NOMO-1 (cell line): ENCODE results near the gene ARHGAP10.
A peak's percentile ranks its signal among the peaks of the same experiment; 100 is the strongest.
"Not testable (repeated sequence)": the region's sequence is repeated elsewhere in the genome, so short reads cannot be mapped to it uniquely, and the experiment has no call there.

ENCODE experiments used
- DNase-seq, 2 experiments: peaks; one replicate each; lab custom pipeline; 2025; ENCODE audit not compliant: unreplicated experiment in 2 of 2; lab: John Stamatoyannopoulos, UW

Gene ARHGAP10

GRCh38 chr4:147791865-147792264 lies 60.0 kb downstream of the ARHGAP10 start:
- DNase-seq, result no peak

- no peak for DNase-seq
These were observed 61.9 kb downstream of the ARHGAP10 start for GRCh38 chr4:147793569-147794313.

GRCh38 chr4:147794314-147794680 lies 62.4 kb downstream of the ARHGAP10 start:
- no peak for DNase-seq

- no peak for DNase-seq
These were observed 63.0 kb downstream of the ARHGAP10 start for GRCh38 chr4:147794787-147795413.

GRCh38 chr4:147799057-147799456 lies 67.2 kb downstream of the ARHGAP10 start:
- DNase-seq, result not testable (repeated sequence)

- DNase-seq, result peak; percentile 66 to 89
These were observed 68.2 kb downstream of the ARHGAP10 start for GRCh38 chr4:147799986-147800555.

- no peak for DNase-seq
These were observed 69.9 kb downstream of the ARHGAP10 start for GRCh38 chr4:147801820-147802219.

- no peak for DNase-seq
These were observed 70.5 kb downstream of the ARHGAP10 start for GRCh38 chr4:147802346-147802745.

- DNase-seq, result no peak
These were observed 74.1 kb downstream of the ARHGAP10 start for GRCh38 chr4:147805946-147806345.

GRCh38 chr4:147808447-147808846 lies 76.6 kb downstream of the ARHGAP10 start:
- DNase-seq, result no peak

- peak; percentile 32 to 72 for DNase-seq
These were observed 77.3 kb downstream of the ARHGAP10 start for GRCh38 chr4:147809211-147809610.

GRCh38 chr4:147811878-147812277 lies 80.0 kb downstream of the ARHGAP10 start:
- DNase-seq, result no peak

GRCh38 chr4:147813109-147813773 lies 81.4 kb downstream of the ARHGAP10 start:
- no peak for DNase-seq

- no peak for DNase-seq
These were observed 82.1 kb downstream of the ARHGAP10 start for GRCh38 chr4:147813973-147814372.

GRCh38 chr4:147814376-147814775 lies 82.5 kb downstream of the ARHGAP10 start:
- DNase-seq, result no peak

GRCh38 chr4:147815741-147816140 lies 83.9 kb downstream of the ARHGAP10 start:
- no peak for DNase-seq

GRCh38 chr4:147816382-147817254 lies 84.7 kb downstream of the ARHGAP10 start:
- no peak for DNase-seq

- DNase-seq, result no peak
These were observed 89.1 kb downstream of the ARHGAP10 start for GRCh38 chr4:147820975-147821374.

- no peak for DNase-seq
These were observed 89.7 kb downstream of the ARHGAP10 start for GRCh38 chr4:147821555-147821954.

- no peak for DNase-seq
These were observed 90.2 kb downstream of the ARHGAP10 start for GRCh38 chr4:147822128-147822527.

GRCh38 chr4:147823130-147823529 lies 91.2 kb downstream of the ARHGAP10 start:
- DNase-seq, result no peak
